Panc1 (cell line): ENCODE measurements around the gene CD79A.

Source experiments
- CTCF ChIP-seq: fragments of 450-650 bp; IDR thresholded peaks from 2 replicates; pipeline ENCODE4 v1.5.1; 2017; ENCODE audit warnings: mild to moderate bottlenecking
- POLR2AphosphoS5 ChIP-seq: IDR thresholded peaks from 2 replicates; pipeline ENCODE4 v1.6.1; 2012; ENCODE audit warnings: mild to moderate bottlenecking, low read depth, low read length, moderate library complexity
- REST ChIP-seq, 2 experiments: IDR thresholded peaks; 2 replicates each; pipeline ENCODE4 v1.6.1; 2011 to 2012; ENCODE audit warnings: low read depth in 2 of 2, control low read depth in 1 of 2, low read length in 1 of 2, mild to moderate bottlenecking in 1 of 2, moderate library complexity in 1 of 2; ENCODE audit not compliant: insufficient read depth in 1 of 2
- SIN3A ChIP-seq: IDR thresholded peaks from 2 replicates; pipeline ENCODE4 v1.6.1; 2012; ENCODE audit warnings: low read depth, mild to moderate bottlenecking, low read length, moderate library complexity, borderline replicate concordance; ENCODE audit not compliant: insufficient read depth
- TCF7L2 ChIP-seq: IDR thresholded peaks from 2 replicates; pipeline ENCODE4 v1.6.1; 2011; ENCODE audit warnings: mild to moderate bottlenecking, low read depth, low read length, inconsistent platforms

- TF ChIP-seq CTCF (no peak), TCF7L2 (no peak), SIN3A (no peak), POLR2AphosphoS5 (no peak), REST (IDR thresholded peaks at IDR 0.05; ENCODE audit: insufficient read depth in 1 of 2, low read depth in 2 of 2, low read length in 1 of 2) (no peak)
Observed at GRCh38 chr19:41910240-41910991, 33.3 kb downstream of the CD79A start.
